Aorta (tissue), 5 donors: Measurements from ENCODE around the gene KCNQ1. TPM values are rescaled to one million over a fixed set of nuclear protein-coding genes. Genes with fewer than 3 reads are reported as not detected.

ENCODE experiments used
- ATAC-seq: fragments of 200-7000 bp; cut with Tn5 transposase; one replicate; pipeline ENCODE4 v1.9.1; 2022; ENCODE audit warnings: moderate library complexity; ENCODE audit not compliant: low FRiP score
- DNase-seq, 2 donors: peaks; one replicate each; pipeline ENCODE4 v3.0.0-alpha.2; 2020
- H3K27ac ChIP-seq, 2 donors: one replicate each; pipeline ENCODE4 v1.5.1; 2013; ENCODE audit warnings: low read length in 2 of 2, mild to moderate bottlenecking in 2 of 2, moderate library complexity in 2 of 2, control low read depth in 1 of 2, inconsistent platforms in 1 of 2, low read depth in 1 of 2
- H3K27me3 ChIP-seq, 2 donors: one replicate each; pipeline ENCODE4 v1.6.1; 2013; ENCODE audit warnings: control low read depth in 1 of 2, low read length in 1 of 2, mild to moderate bottlenecking in 1 of 2, moderate library complexity in 1 of 2; ENCODE audit not compliant: insufficient read depth in 2 of 2, control insufficient read depth in 1 of 2
- H3K36me3 ChIP-seq, 2 donors: one replicate each; pipeline ENCODE4 v1.6.1; 2013; ENCODE audit warnings: control low read depth in 1 of 2, low read length in 1 of 2, mild to moderate bottlenecking in 1 of 2; ENCODE audit not compliant: insufficient read depth in 2 of 2, control insufficient read depth in 1 of 2
- H3K4me1 ChIP-seq, 2 donors: one replicate each; pipeline ENCODE4 v1.6.1; 2013; ENCODE audit warnings: low read length in 2 of 2, control low read depth in 1 of 2, mild to moderate bottlenecking in 1 of 2, moderate library complexity in 1 of 2; ENCODE audit not compliant: insufficient read depth in 2 of 2, control insufficient read depth in 1 of 2
- H3K4me3 ChIP-seq, 2 donors: one replicate each; pipeline ENCODE4 v1.5.1; 2013; ENCODE audit warnings: low read length in 2 of 2, control low read depth in 1 of 2, mild to moderate bottlenecking in 1 of 2
- H3K9me3 ChIP-seq: one replicate; pipeline ENCODE4 v1.6.1; 2013; ENCODE audit warnings: mild to moderate bottlenecking, low read length; ENCODE audit not compliant: control insufficient read depth
- WGBS, 2 donors: extraction: QIAGEN DNeasy Blood & Tissue Kit; methylation state at CpG; one replicate each; pipeline ENCODE4 v1.1.7; 2013; 5-methylcytosine and 5-hydroxymethylcytosine counted together
- intact Hi-C, 2 donors: fragments of 100-400 bp; cut with DNase I; formaldehyde crosslinking; loops; one replicate each; pipeline versions ENCODE4 v1.14.2 to v1.15.0; 2022
- polyA plus RNA-seq, 2 donors: library from polyadenylated mRNA; stranded (reverse); fragments of 200-250 nt; gene quantifications; one replicate each; pipeline ENCODE4 v1.2.3, GENCODE V29; 2013
- total RNA-seq, 2 donors: library from RNA; stranded (reverse); fragmentation: NEBNext Ultra II Directional; extraction: Animal tissue kit (Norgen Biotek cat#: 25700); gene quantifications; one replicate each; pipeline ENCODE4 v1.2.1, GENCODE V29; 2021
- donor health status: healthy with polysubstance abuse.
- donor health status: Bipolar disorder and iron deficiency.
- donor health status: DM: no; HTN: no; CAD: no.
- donor health status: DM: no; HTN: no; CAD: no.
- donor health status: DM: yes; HTN: yes; CAD: no.

Gene KCNQ1
- total and polyA plus RNA-seq, 4 donors: 0.67 to 11.5 (median 5.8) TPM

- Histone ChIP-seq H3K27ac (no peak overlapping the region), H3K36me3 (no peaks in the 10 kb centered on the region), H3K4me1 (no peaks in the 10 kb centered on the region), H3K9me3 (peaks cover 11% of the 10 kb centered on the region), H3K4me3 (no peak overlapping the region), H3K27me3 (no peaks in the 10 kb centered on the region)
- intact Hi-C loops: no loop called here
- DNase-seq (no peak), ATAC-seq (no peak)
- WGBS, 2 donors: 91 to 100% methylated on average over 4 of the region's 4 CpGs
These were observed 200.3 kb downstream of the KCNQ1 start for GRCh38 chr11:2644844-2645778.

DNA sequence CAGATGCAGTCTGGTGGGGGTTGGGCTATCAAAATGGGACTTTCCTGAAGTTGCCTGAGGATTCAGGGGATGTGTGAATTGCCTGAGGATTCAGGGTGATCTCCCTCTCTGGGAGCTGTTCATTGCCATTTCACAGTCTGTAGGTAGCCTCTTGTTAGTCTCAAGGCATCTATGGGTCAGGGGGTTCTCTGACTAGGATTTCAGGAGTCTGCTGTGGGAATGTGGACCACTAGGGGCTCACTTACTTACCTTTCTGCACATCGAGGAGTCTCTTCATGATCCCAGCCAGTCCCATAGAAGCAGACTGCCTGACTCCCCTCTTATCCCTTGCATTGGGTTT is 200.9 kb downstream of the KCNQ1 start:
- peaks cover 14% of the 10 kb centered on the region for H3K9me3 ChIP-seq
- WGBS, 2 donors: 78 to 90% methylated on average over 1 of the region's 1 CpG

DNA sequence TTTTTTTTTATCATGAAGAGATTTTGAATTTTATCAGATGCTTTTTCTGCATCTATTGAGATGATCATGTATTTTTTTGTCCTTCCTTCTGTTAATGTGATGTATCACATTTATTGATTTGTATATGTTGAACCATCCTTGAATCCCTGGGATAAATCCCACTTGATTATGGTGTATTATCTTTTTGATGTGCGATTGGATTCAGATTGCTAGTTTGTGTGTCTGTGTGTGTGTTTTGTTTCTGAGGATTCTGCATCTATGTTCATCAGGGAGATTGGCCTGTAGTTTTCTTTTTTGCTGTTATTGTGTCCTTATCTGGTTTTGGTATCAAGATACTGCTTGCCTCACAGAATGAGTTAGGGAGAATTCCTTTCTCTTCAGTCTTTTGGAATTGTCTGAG is 202.4 kb downstream of the KCNQ1 start:
- Histone ChIP-seq H3K9me3 (peaks cover 20% of the 10 kb centered on the region), H3K27me3 (no peaks in the 10 kb centered on the region), H3K36me3 (no peaks in the 10 kb centered on the region), H3K4me3 (no peak overlapping the region), H3K27ac (no peak overlapping the region), H3K4me1 (no peaks in the 10 kb centered on the region)
- DNase-seq: no peak
- intact Hi-C loops: no loop called here
- WGBS, 2 donors: 81 to 84% methylated on average over 1 of the region's 1 CpG
- no peak for ATAC-seq

More for the DNA sequence above, 200.9 kb downstream of the KCNQ1 start:
- no peaks in the 10 kb centered on the region for H3K4me1 ChIP-seq
- no peaks in the 10 kb centered on the region for H3K36me3 ChIP-seq
- ATAC-seq (no peak), DNase-seq (no peak)
- H3K27ac ChIP-seq: no peak overlapping the region
- intact Hi-C loops: no loop called here
- H3K27me3 ChIP-seq: no peaks in the 10 kb centered on the region
- no peak overlapping the region for H3K4me3 ChIP-seq

- Histone ChIP-seq H3K4me3 (no peak overlapping the region), H3K36me3 (no peaks in the 10 kb centered on the region), H3K9me3 (peaks cover 24% of the 10 kb centered on the region), H3K27ac (no peak overlapping the region), H3K4me1 (no peaks in the 10 kb centered on the region), H3K27me3 (no peaks in the 10 kb centered on the region)
- no peak for ATAC-seq
- 96 to 97% methylated on average over 6 of the region's 6 CpGs for WGBS, 2 donors
- DNase-seq: no peak
- intact Hi-C loops: no loop called here
These were observed 203.1 kb downstream of the KCNQ1 start for GRCh38 chr11:2647953-2648352.

DNA sequence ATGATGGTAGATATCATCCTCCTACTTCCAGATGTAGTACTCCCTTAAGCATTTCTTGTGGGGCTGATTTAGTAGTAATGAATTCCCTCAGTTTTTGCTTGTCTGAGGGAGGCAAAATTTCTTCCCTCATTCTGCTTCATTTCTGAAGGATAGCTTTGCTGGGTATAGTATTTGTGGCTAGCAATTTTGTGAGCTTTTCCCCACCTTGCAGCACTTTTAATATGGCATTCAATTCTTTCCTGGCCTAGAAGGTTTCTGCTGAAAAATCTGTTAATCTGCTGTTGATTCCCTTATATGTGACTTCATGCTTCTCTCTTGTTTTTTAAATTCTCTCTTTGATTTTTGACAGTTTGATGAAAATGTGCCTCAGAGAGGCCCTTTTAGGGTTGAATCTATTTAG is 204.6 kb downstream of the KCNQ1 start:
- peaks cover 33% of the 10 kb centered on the region for H3K9me3 ChIP-seq
- no peaks in the 10 kb centered on the region for H3K4me1 ChIP-seq
- ATAC-seq (no peak), DNase-seq (no peak)
- H3K27ac ChIP-seq: no peak overlapping the region
- H3K36me3 ChIP-seq: no peaks in the 10 kb centered on the region
- H3K4me3 ChIP-seq: no peak overlapping the region
- H3K27me3 ChIP-seq: no peaks in the 10 kb centered on the region
- intact Hi-C loops: no loop called here

GRCh38 chr11:2649848-2650247 is 205.0 kb downstream of the KCNQ1 start:
- Histone ChIP-seq H3K9me3 (peaks cover 31% of the 10 kb centered on the region), H3K4me1 (no peaks in the 10 kb centered on the region), H3K36me3 (no peaks in the 10 kb centered on the region), H3K27ac (no peak overlapping the region), H3K27me3 (no peaks in the 10 kb centered on the region), H3K4me3 (no peak overlapping the region)
- intact Hi-C loops: no loop called here
- DNase-seq (no peak), ATAC-seq (no peak)
- 95 to 99% methylated on average over 2 of the region's 2 CpGs for WGBS, 2 donors

DNA sequence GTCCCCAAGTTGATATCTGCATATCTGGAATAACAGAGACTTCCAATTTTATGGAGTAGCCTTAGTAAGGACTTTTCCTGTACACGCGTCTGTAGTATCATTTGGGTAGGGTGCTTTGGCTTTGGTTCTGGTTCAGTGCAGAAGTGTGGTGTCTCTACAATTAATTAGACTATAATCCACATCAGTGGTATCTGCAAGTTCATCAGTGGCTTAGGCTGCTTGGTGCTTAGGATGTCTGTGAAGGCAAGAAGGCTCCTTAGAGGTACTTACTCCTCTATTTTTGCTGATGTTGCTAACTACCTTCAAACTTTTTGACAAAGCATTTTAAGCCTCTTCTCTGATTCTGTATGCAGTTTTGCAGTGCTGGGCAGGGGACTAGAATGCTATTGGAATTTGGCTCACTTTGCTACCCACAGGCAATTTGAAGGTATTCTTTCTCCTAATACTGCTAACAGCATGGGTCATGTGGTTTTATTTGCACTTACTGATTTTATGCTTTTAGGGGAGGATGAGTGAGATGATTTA is 205.6 kb downstream of the KCNQ1 start:
- no peaks in the 10 kb centered on the region for H3K36me3 ChIP-seq
- H3K4me3 ChIP-seq: no peak overlapping the region
- intact Hi-C loops: no loop called here
- H3K27ac ChIP-seq: no peak overlapping the region
- peaks cover 31% of the 10 kb centered on the region for H3K9me3 ChIP-seq
- H3K27me3 ChIP-seq: no peaks in the 10 kb centered on the region
- 97 to 99% methylated on average over 2 of the region's 2 CpGs for WGBS, 2 donors
- no peaks in the 10 kb centered on the region for H3K4me1 ChIP-seq
- ATAC-seq (no peak), DNase-seq (no peak)

DNA sequence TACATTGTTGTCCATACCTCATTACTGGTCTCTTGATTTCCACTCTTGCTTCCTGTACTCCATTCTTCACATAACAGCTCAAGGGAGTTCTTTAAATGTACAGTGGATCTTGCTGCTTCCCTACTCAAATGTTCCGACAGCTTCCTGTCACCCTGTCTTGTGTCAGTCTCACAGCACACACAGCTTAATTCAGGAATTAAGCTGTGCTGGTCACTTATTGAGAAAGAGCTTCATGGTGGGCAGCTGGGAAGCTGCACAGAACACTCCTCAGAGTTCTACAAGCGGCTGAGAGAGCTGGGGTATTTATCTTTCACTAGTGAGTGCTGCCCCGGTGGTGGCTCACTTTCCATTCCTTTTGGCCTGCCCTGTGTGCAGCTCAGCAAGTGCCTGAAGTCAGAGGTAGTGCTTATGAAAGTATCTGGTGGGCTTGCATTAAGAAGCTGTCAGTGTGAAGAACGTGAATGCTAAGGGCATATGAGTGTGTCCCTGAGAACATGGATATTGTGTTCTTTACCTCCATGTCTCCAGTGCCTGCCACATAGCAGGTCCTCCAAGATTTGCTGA is 206.3 kb downstream of the KCNQ1 start:
- no peaks in the 10 kb centered on the region for H3K36me3 ChIP-seq
- no peak overlapping the region for H3K4me3 ChIP-seq
- 88 to 91% methylated on average over 4 of the region's 4 CpGs for WGBS, 2 donors
- no peaks in the 10 kb centered on the region for H3K4me1 ChIP-seq
- DNase-seq: no peak
- no peak overlapping the region for H3K27ac ChIP-seq
- ATAC-seq: no peak
- no peaks in the 10 kb centered on the region for H3K27me3 ChIP-seq
- H3K9me3 ChIP-seq: peaks cover 27% of the 10 kb centered on the region
- intact Hi-C loops: no loop called here

DNA sequence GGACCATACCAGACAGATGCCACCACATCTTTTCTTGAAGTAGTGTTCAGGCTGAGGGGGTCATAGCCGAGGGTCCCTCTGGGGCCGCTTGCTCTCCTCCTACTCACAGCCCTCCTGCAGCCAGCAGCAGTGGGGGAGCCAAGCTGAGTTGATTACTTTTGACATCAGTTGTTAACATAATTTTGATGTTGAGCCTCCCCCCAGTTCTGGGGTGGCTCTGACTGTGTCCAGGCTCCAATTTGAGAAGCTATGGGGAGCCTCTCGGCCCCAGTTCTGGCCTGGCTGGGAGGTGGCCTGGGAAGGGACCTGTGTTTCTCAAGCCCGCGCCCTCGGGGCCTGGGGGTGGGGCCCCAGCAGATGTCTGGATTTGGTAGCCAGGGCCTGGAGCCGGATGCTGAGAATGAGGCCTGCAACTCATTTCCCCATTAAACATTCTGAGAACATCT is 207.0 kb downstream of the KCNQ1 start:
- Histone ChIP-seq H3K36me3 (no peaks in the 10 kb centered on the region), H3K27me3 (no peaks in the 10 kb centered on the region), H3K9me3 (peaks cover 30% of the 10 kb centered on the region), H3K4me3 (no peak overlapping the region), H3K4me1 (no peaks in the 10 kb centered on the region), H3K27ac (no peak overlapping the region)
- ATAC-seq (no peak), DNase-seq (no peak)
- 91 to 95% methylated on average over 7 of the region's 7 CpGs for WGBS, 2 donors
- intact Hi-C loops: no loop called here
